OCI-LY1 (cell line): ENCODE data around the gene ZNF74.
"Not testable (repeated sequence)": the region's sequence is repeated elsewhere in the genome, so short reads cannot be mapped to it uniquely, and the experiment has no call there.

Experiments
- H2AFZ ChIP-seq: fragments of 200-600 bp; sonication (generic), shearing (Covaris generic); 2 replicates; pipeline ENCODE4 v1.6.0; 2014; ENCODE audit warnings: antibody characterized with exemption, mild to moderate bottlenecking, low read length
- H3F3A ChIP-seq: fragments of 200-600 bp; sonication (generic), shearing (Covaris generic); 2 replicates; pipeline ENCODE4 v1.6.0; 2014; ENCODE audit warnings: mild to moderate bottlenecking, antibody characterized with exemption, low read length, moderate library complexity; ENCODE audit not compliant: insufficient read depth
- H3K27ac ChIP-seq: fragments of 200-600 bp; sonication (generic); 2 replicates; pipeline ENCODE4 v1.5.1; 2014; ENCODE audit warnings: low read length, mixed run types, mild to moderate bottlenecking, low read depth; ENCODE audit not compliant: poor library complexity, severe bottlenecking
- H3K27me3 ChIP-seq: fragments of 200-600 bp; sonication (generic); 2 replicates; pipeline ENCODE4 v1.6.0; 2014; ENCODE audit warnings: antibody characterized with exemption, mild to moderate bottlenecking, low read length, moderate library complexity; ENCODE audit not compliant: insufficient read depth
- H3K36me3 ChIP-seq: fragments of 200-600 bp; sonication (generic); 2 replicates; pipeline ENCODE4 v1.6.1; 2014; ENCODE audit warnings: mild to moderate bottlenecking, antibody characterized with exemption, low read length, moderate library complexity, mixed read lengths; ENCODE audit not compliant: insufficient read depth
- H3K4me1 ChIP-seq: fragments of 200-600 bp; sonication (generic); 2 replicates; pipeline ENCODE4 v1.5.1; 2014; ENCODE audit warnings: mild to moderate bottlenecking, low read length, moderate library complexity; ENCODE audit not compliant: insufficient read depth, severe bottlenecking
- H3K4me2 ChIP-seq: fragments of 200-600 bp; sonication (generic), shearing (Covaris generic); 2 replicates; pipeline ENCODE4 v1.6.1; 2014; ENCODE audit warnings: low read length
- H3K4me3 ChIP-seq: fragments of 200-600 bp; sonication (generic); 2 replicates; pipeline ENCODE4 v1.5.1; 2014; ENCODE audit warnings: low read length, low read depth, mild to moderate bottlenecking, mixed read lengths; ENCODE audit not compliant: poor library complexity, severe bottlenecking
- H3K79me2 ChIP-seq: fragments of 200-600 bp; shearing (Covaris generic); 2 replicates; pipeline ENCODE4 v1.6.1; 2016; ENCODE audit warnings: mixed run types, low read length, mixed read lengths; ENCODE audit not compliant: insufficient read depth
- H3K9ac ChIP-seq: fragments of 200-600 bp; sonication (generic), shearing (Covaris generic); 2 replicates; pipeline ENCODE4 v1.6.1; 2014; ENCODE audit warnings: mild to moderate bottlenecking, low read length, mixed read lengths
- H3K9me2 ChIP-seq: fragments of 200-600 bp; sonication (generic), shearing (Covaris generic); 2 replicates; pipeline ENCODE4 v1.6.1; 2014; ENCODE audit warnings: low read depth, mild to moderate bottlenecking, low read length, mixed read lengths
- H3K9me3 ChIP-seq: fragments of 200-600 bp; shearing (Covaris generic); 2 replicates; pipeline ENCODE4 v1.6.1; 2014; ENCODE audit warnings: low read length, mixed read lengths
- H4K20me1 ChIP-seq: fragments of 200-600 bp; sonication (generic), shearing (Covaris generic); 2 replicates; pipeline ENCODE4 v1.6.0; 2016; ENCODE audit warnings: mild to moderate bottlenecking, low read length; ENCODE audit not compliant: insufficient read depth
- EZH2 ChIP-seq: fragments of 200-600 bp; sonication (generic), shearing (Covaris generic); IDR thresholded peaks from 2 replicates; pipeline ENCODE4 v1.8.0; 2017; ENCODE audit warnings: borderline replicate concordance, mixed run types, mild to moderate bottlenecking, antibody characterized with exemption, low read length, moderate library complexity, mixed read lengths
- TF ChIP-seq, protein P1 (sequence below): fragments of 200-600 bp; sonication (generic), shearing (Covaris generic); IDR thresholded peaks from 2 replicates; pipeline ENCODE4 v1.5.1; 2017; ENCODE audit warnings: mild to moderate bottlenecking, antibody characterized with exemption, low read length, moderate library complexity, mixed read lengths

Gene ZNF74

GRCh38 chr22:20376281-20376680, 17.7 kb upstream of the ZNF74 start:
- H4K20me1 ChIP-seq, H3K9me3 ChIP-seq, H3K36me3 ChIP-seq, H3K4me2 ChIP-seq, H3K9ac ChIP-seq, H3K4me3 ChIP-seq, H3K4me1 ChIP-seq, H2AFZ ChIP-seq, H3K9me2 ChIP-seq, H3K27ac ChIP-seq, H3F3A ChIP-seq, H3K27me3 ChIP-seq, H3K79me2 ChIP-seq: not testable (repeated sequence)

DNA sequence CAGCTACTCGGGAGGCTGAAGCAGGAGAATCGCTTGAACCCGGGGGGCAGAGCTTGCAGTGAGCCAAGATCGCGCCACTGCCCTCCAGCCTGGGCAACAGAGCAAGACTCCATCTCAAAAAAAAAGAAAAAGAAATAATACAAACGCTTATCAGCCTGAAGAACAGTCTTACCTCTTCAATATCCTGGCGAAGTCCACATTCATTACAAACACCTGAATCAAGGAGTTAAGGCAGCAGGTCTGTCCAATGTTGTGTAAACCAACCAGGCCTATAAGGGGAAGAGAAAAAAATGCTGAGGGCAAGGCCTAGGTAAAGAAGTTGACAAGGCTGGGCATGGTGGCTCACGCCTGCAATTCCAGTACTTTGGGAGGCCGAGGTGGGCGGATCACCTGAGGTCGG, 17.0 kb upstream of the ZNF74 start:
- not testable (repeated sequence) for H3K9me3 ChIP-seq, H3K9ac ChIP-seq, H4K20me1 ChIP-seq, H2AFZ ChIP-seq, H3K4me3 ChIP-seq, H3K27me3 ChIP-seq, H3K27ac ChIP-seq, H3K79me2 ChIP-seq, H3K4me2 ChIP-seq, H3F3A ChIP-seq, H3K4me1 ChIP-seq, H3K36me3 ChIP-seq, H3K9me2 ChIP-seq

DNA sequence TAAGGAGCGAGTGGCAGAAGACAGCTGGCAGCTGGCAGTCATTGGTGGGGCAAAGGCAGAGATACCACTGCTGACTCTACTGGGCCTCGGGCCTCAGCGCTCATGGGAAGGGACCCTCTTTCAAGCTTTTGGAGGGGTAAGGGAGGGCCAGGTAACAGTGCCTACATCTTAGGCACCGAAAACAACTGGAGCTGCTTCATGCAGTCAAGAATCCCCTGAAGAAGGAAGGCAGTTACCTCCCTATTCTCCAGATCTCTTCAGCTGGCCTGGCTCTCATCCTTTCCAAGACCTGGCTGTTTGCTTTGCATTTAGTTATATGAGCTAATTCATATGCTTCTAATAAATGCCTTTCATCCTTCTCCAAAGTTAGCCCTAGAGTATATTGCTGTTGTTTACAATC, 15.8 kb upstream of the ZNF74 start:
- TF ChIP-seq, protein P1, sequence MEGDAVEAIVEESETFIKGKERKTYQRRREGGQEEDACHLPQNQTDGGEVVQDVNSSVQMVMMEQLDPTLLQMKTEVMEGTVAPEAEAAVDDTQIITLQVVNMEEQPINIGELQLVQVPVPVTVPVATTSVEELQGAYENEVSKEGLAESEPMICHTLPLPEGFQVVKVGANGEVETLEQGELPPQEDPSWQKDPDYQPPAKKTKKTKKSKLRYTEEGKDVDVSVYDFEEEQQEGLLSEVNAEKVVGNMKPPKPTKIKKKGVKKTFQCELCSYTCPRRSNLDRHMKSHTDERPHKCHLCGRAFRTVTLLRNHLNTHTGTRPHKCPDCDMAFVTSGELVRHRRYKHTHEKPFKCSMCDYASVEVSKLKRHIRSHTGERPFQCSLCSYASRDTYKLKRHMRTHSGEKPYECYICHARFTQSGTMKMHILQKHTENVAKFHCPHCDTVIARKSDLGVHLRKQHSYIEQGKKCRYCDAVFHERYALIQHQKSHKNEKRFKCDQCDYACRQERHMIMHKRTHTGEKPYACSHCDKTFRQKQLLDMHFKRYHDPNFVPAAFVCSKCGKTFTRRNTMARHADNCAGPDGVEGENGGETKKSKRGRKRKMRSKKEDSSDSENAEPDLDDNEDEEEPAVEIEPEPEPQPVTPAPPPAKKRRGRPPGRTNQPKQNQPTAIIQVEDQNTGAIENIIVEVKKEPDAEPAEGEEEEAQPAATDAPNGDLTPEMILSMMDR: no peak
- TF ChIP-seq EZH2: no peak
- no peak overlapping the region for H3K4me2 ChIP-seq

DNA sequence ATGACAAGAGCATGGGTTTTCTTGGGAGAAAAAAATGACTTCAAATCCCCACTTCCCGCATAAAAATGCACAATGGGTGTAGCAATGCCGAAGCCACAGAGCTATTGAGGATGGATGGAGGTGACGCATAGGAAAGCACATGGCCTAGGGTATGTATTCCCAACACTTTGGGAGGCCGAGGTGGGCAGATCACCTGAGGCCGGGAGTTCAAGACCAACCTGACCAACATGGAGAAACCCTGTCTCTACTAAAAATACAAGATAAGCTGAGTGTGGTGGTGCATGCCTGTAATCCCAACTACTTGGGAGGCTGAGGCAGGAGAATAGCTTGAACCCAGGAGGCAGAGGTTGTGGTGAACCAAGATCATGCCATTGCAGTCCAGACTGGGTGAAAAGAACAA, 15.3 kb upstream of the ZNF74 start:
- H3K4me3 ChIP-seq, H3K9ac ChIP-seq, H3K9me3 ChIP-seq, H3K9me2 ChIP-seq, H3K4me2 ChIP-seq, H3K4me1 ChIP-seq, H3K36me3 ChIP-seq, H4K20me1 ChIP-seq, H3F3A ChIP-seq, H3K27ac ChIP-seq, H3K79me2 ChIP-seq, H3K27me3 ChIP-seq, H2AFZ ChIP-seq: not testable (repeated sequence)

More for the DNA sequence above, 15.8 kb upstream of the ZNF74 start:
- no peaks in the 10 kb centered on the region for H3K9me3 ChIP-seq
- no peaks in the 10 kb centered on the region for H3F3A ChIP-seq
- H3K9ac ChIP-seq: no peak overlapping the region
- no peaks in the 10 kb centered on the region for H3K4me1 ChIP-seq
- H3K79me2 ChIP-seq: no peaks in the 10 kb centered on the region
- H3K27ac ChIP-seq: no peak overlapping the region
- H4K20me1 ChIP-seq: no peaks in the 10 kb centered on the region
- H3K4me3 ChIP-seq: no peak overlapping the region
- H3K9me2 ChIP-seq: no peaks in the 10 kb centered on the region
- H2AFZ ChIP-seq: no peak overlapping the region
- H3K27me3 ChIP-seq: no peaks in the 10 kb centered on the region
- H3K36me3 ChIP-seq: no peaks in the 10 kb centered on the region

DNA sequence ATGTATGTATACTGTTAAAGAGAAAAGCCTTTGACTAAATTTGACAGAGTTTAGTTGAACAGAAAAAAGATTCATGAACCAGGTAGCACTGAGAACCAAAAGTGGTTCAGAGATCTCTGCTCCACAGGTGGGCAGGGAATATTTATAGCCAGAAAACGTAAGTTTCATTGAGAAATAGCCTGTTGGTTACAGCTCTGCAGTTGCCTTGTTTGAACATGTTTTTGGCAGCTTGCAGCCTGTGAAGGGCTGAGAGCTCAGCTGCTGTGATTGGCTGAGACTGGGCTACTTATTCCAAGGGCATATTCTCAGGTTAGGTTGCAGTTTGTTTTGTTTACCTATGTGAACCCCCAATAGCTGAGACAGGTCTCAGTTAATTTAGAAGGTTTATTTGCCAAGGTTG, 13.5 kb upstream of the ZNF74 start:
- no peaks in the 10 kb centered on the region for H4K20me1 ChIP-seq
- no peaks in the 10 kb centered on the region for H3K9me2 ChIP-seq
- H3K9ac ChIP-seq: no peak overlapping the region
- H3K4me1 ChIP-seq: no peaks in the 10 kb centered on the region
- no peak overlapping the region for H3K4me2 ChIP-seq
- no peak overlapping the region for H3K4me3 ChIP-seq
- H3K9me3 ChIP-seq: no peaks in the 10 kb centered on the region
- no peaks in the 10 kb centered on the region for H3K79me2 ChIP-seq
- H3K36me3 ChIP-seq: no peaks in the 10 kb centered on the region
- H3K27me3 ChIP-seq: no peaks in the 10 kb centered on the region
- TF ChIP-seq EZH2: no peak
- TF ChIP-seq, protein P1: no peak
- no peak overlapping the region for H2AFZ ChIP-seq
- no peak overlapping the region for H3K27ac ChIP-seq
- H3F3A ChIP-seq: no peaks in the 10 kb centered on the region
